ENCODE results near the gene PACRG.
A peak's percentile ranks its signal among the peaks of the same experiment; 100 is the strongest.

Gene PACRG

DNA sequence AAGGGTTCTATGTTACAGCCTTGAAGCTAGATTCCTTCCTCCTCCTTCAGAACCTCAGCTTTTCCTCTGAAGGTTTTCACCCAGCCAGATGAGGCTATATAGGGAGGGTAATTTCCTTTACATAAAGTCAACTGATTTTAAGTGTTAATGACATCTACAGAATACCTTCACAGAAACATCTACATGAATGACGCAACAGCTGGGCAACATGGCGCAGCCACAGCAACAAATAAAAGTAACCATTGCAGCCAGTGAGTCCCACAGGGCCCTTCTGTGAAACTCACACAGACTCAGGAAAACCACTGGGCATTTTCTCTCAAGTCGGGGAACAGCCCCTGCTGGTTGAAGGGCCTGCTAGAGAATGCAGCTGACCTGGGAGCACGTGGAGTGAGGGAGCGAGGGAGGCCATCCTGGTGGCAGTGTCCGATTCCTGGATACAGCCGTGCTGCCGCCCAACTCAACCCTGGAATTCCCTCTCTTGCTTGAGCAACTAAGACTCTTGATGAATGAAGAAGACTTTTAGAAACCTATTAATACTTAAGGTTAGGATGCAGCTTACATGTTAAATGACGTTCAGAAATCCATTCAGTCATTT lies 176.4 kb downstream of the PACRG start:
- no peak for TF ChIP-seq CTCF (conservative IDR thresholded peaks at IDR 0.05; ENCODE audit: low read depth, low read length)
- no peak for DNase-seq (ENCODE audit: low read depth)
- H3K4me3 ChIP-seq (ENCODE audit: low read depth, low read length) = no peak overlapping the region

GRCh38 chr6:162906479-162906878 lies 178.7 kb downstream of the PACRG start:
- no peak overlapping the region for H3K4me3 ChIP-seq (ENCODE audit: low read depth, low read length)
- TF ChIP-seq CTCF (conservative IDR thresholded peaks at IDR 0.05; ENCODE audit: low read depth, low read length) = no peak
- no peak for DNase-seq (ENCODE audit: low read depth)

GRCh38 chr6:162907876-162908481 lies 180.2 kb downstream of the PACRG start:
- H3K4me3 ChIP-seq (ENCODE audit: low read depth, low read length) = no peak overlapping the region
- DNase-seq (ENCODE audit: low read depth) = peak; percentile 76
- TF ChIP-seq CTCF (conservative IDR thresholded peaks at IDR 0.05; ENCODE audit: low read depth, low read length) = peak; percentile 57

DNA sequence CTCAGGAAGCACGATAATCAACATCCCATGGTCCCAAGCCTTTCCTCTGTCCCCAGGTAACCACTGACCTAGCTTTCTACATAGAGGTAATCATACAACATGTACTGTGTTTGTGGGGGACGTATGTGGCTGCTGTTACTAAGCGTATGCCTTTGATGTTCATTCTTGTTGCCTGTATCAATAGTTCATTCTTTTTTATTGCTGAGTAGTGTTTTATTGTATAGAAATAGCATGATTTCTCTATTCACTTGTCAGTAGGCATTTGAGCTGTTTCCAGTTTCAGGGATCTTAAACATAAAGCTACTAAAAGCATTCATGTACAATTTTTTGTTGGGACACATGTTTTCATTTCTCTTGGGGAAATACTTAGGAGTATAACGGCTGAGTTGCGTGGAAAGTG lies 185.4 kb downstream of the PACRG start:
- TF ChIP-seq CTCF (conservative IDR thresholded peaks at IDR 0.05; ENCODE audit: low read depth, low read length) = no peak
- no peak for DNase-seq (ENCODE audit: low read depth)
- H3K4me3 ChIP-seq (ENCODE audit: low read depth, low read length) = no peak overlapping the region

GRCh38 chr6:162917506-162917905 lies 189.7 kb downstream of the PACRG start:
- no peak overlapping the region for H3K4me3 ChIP-seq (ENCODE audit: low read depth, low read length)
- DNase-seq (ENCODE audit: low read depth) = peak; percentile 42
- TF ChIP-seq CTCF (conservative IDR thresholded peaks at IDR 0.05; ENCODE audit: low read depth, low read length) = no peak

- TF ChIP-seq CTCF (conservative IDR thresholded peaks at IDR 0.05; ENCODE audit: low read depth, low read length) = no peak
- DNase-seq (ENCODE audit: low read depth) = no peak
- no peak overlapping the region for H3K4me3 ChIP-seq (ENCODE audit: low read depth, low read length)
These were observed 193.3 kb downstream of the PACRG start for GRCh38 chr6:162921062-162921461.

- DNase-seq (ENCODE audit: low read depth) = no peak
- no peak for TF ChIP-seq CTCF (conservative IDR thresholded peaks at IDR 0.05; ENCODE audit: low read depth, low read length)
- H3K4me3 ChIP-seq (ENCODE audit: low read depth, low read length) = no peak overlapping the region
These were observed 193.8 kb downstream of the PACRG start for GRCh38 chr6:162921510-162922040.

Data from choroid plexus epithelial cell (primary cell).